ENCODE measurements around the gene STAT3. TPM values are rescaled to one million over a fixed set of nuclear protein-coding genes. Genes with fewer than 3 reads are reported as not detected.

The STAT3 gene
- total and polyA plus RNA-seq, 2 experiments from 2014 or later = 152 to 163 TPM

DNA sequence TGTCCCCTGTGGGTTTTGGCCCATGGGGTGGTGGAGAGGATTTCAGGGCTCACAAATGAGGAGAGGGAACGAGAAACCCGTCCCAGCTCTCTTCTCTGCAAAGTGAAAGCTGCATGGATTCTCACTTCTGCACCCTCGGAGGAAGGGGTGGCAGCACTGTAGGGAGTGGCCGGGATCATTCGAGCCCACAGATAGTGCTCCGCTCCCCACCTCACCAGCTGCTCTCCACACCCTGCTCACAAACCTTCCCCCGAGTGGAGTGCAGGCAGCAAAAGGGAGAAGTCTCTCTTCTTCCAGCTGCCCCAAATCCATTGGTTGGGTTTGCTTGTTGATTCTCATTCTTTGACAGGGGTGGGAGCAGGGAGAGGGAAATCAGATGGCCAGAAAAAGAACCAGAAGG lies 79.8 kb downstream of the STAT3 start:
- Histone ChIP-seq H3K4me2 (no peak overlapping the region), H4K20me1 (ENCODE audit: insufficient read depth, poor library complexity, severe bottlenecking) (no peaks in the 10 kb centered on the region), H2AFZ (no peak overlapping the region), H3K4me1 (ENCODE audit: insufficient read depth) (peaks cover 26% of the 10 kb centered on the region), H3K27me3 (no peaks in the 10 kb centered on the region), H3K36me3 (replicated peaks; ENCODE audit: insufficient read depth, low read depth) (no peaks in the 10 kb centered on the region), H3K4me3 (no peak overlapping the region), H3K9me2 (replicated peaks; ENCODE audit: insufficient read depth) (no peaks in the 10 kb centered on the region), H3K27ac (no peak overlapping the region), H3K79me2 (no peaks in the 10 kb centered on the region), H3K9me3 (ENCODE audit: low read depth) (no peaks in the 10 kb centered on the region)
- 78% methylated on average over 6 of the region's 7 CpGs for WGBS (ENCODE audit: low lambda C conversion rate, missing lambda C conversion rate)
- TF ChIP-seq, protein P1, sequence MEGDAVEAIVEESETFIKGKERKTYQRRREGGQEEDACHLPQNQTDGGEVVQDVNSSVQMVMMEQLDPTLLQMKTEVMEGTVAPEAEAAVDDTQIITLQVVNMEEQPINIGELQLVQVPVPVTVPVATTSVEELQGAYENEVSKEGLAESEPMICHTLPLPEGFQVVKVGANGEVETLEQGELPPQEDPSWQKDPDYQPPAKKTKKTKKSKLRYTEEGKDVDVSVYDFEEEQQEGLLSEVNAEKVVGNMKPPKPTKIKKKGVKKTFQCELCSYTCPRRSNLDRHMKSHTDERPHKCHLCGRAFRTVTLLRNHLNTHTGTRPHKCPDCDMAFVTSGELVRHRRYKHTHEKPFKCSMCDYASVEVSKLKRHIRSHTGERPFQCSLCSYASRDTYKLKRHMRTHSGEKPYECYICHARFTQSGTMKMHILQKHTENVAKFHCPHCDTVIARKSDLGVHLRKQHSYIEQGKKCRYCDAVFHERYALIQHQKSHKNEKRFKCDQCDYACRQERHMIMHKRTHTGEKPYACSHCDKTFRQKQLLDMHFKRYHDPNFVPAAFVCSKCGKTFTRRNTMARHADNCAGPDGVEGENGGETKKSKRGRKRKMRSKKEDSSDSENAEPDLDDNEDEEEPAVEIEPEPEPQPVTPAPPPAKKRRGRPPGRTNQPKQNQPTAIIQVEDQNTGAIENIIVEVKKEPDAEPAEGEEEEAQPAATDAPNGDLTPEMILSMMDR (IDR thresholded peaks at IDR 0.05; ENCODE audit: poor library complexity) = no peak
- TF ChIP-seq EZH2 (IDR thresholded peaks at IDR 0.05; ENCODE audit: borderline replicate concordance) (no peak), EZH2phosphoT487 (IDR thresholded peaks at IDR 0.05; ENCODE audit: low read depth, severe bottlenecking, unreplicated experiment) (no peak)
- no peak for DNase-seq (ENCODE audit: low spot score)

DNA sequence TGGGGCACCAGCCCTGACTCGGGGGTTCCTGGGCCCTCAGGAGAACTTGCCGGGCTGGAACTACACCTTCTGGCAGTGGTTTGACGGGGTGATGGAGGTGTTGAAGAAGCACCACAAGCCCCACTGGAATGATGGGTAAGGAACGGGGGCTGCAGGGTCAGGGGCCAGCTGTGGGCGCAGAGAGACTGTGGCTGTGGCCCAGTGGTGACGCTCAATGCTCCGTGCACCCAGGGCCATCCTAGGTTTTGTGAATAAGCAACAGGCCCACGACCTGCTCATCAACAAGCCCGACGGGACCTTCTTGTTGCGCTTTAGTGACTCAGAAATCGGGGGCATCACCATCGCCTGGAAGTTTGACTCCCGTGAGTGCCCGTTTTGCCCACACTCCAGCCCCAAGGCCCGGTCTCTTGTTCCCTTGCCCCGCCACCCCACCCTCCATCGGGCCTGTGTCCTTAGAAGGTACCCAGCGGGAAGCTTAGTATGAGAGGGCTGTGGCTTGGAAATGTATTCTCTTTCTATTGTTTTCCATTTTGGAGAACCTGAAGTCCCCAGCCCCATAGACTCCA lies 80.8 kb downstream of the STAT3 start:
- H4K20me1 ChIP-seq (ENCODE audit: insufficient read depth, poor library complexity, severe bottlenecking) = no peaks in the 10 kb centered on the region
- peaks cover 16% of the 10 kb centered on the region for H3K4me1 ChIP-seq (ENCODE audit: insufficient read depth)
- no peaks in the 10 kb centered on the region for H3K9me3 ChIP-seq (ENCODE audit: low read depth)
- 94% methylated on average over 16 of the region's 19 CpGs for WGBS (ENCODE audit: low lambda C conversion rate, missing lambda C conversion rate)
- no peak for DNase-seq (ENCODE audit: low spot score)
- no peak overlapping the region for H3K27ac ChIP-seq
- no peak overlapping the region for H3K4me3 ChIP-seq
- H3K79me2 ChIP-seq = no peaks in the 10 kb centered on the region
- TF ChIP-seq, protein P1 (IDR thresholded peaks at IDR 0.05; ENCODE audit: poor library complexity) = no peak
- TF ChIP-seq EZH2 (IDR thresholded peaks at IDR 0.05; ENCODE audit: borderline replicate concordance) (no peak), EZH2phosphoT487 (IDR thresholded peaks at IDR 0.05; ENCODE audit: low read depth, severe bottlenecking, unreplicated experiment) (no peak)
- H3K4me2 ChIP-seq = no peak overlapping the region
- H2AFZ ChIP-seq = no peak overlapping the region
- H3K9me2 ChIP-seq (replicated peaks; ENCODE audit: insufficient read depth) = no peaks in the 10 kb centered on the region
- H3K36me3 ChIP-seq (replicated peaks; ENCODE audit: insufficient read depth, low read depth) = no peaks in the 10 kb centered on the region
- H3K27me3 ChIP-seq = no peaks in the 10 kb centered on the region

DNA sequence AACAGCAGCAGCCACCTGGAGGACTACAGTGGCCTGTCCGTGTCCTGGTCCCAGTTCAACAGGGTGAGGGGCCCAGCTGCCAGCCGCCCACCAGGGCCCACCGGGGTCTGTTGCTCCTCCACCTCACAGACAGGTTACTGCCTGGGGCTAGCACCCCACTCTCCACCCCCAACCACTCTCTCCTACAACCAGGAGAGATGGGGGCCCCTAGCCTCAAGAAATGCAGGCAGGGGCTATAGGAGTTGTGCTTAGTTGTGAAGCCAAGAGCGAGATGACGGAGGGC lies 81.9 kb downstream of the STAT3 start:
- H3K27ac ChIP-seq = no peak overlapping the region
- 100% methylated on average over 5 of the region's 5 CpGs for WGBS (ENCODE audit: low lambda C conversion rate, missing lambda C conversion rate)
- TF ChIP-seq, protein P1 (IDR thresholded peaks at IDR 0.05; ENCODE audit: poor library complexity) = no peak
- no peak for TF ChIP-seq EZH2 (IDR thresholded peaks at IDR 0.05; ENCODE audit: borderline replicate concordance)
- no peak for TF ChIP-seq EZH2phosphoT487 (IDR thresholded peaks at IDR 0.05; ENCODE audit: low read depth, severe bottlenecking, unreplicated experiment)
- no peaks in the 10 kb centered on the region for H3K79me2 ChIP-seq
- H4K20me1 ChIP-seq (ENCODE audit: insufficient read depth, poor library complexity, severe bottlenecking) = no peaks in the 10 kb centered on the region
- no peaks in the 10 kb centered on the region for H3K36me3 ChIP-seq (replicated peaks; ENCODE audit: insufficient read depth, low read depth)
- peaks cover 7% of the 10 kb centered on the region for H3K4me1 ChIP-seq (ENCODE audit: insufficient read depth)
- DNase-seq (ENCODE audit: low spot score) = no peak
- no peak overlapping the region for H3K4me3 ChIP-seq
- no peaks in the 10 kb centered on the region for H3K9me2 ChIP-seq (replicated peaks; ENCODE audit: insufficient read depth)
- no peak overlapping the region for H3K4me2 ChIP-seq
- H3K27me3 ChIP-seq = no peaks in the 10 kb centered on the region
- H2AFZ ChIP-seq = no peak overlapping the region
- H3K9me3 ChIP-seq (ENCODE audit: low read depth) = no peaks in the 10 kb centered on the region

All from hepatocyte (in vitro differentiated cells).